Renal cortex interstitium (tissue), 11 donors: ENCODE data around the gene G3BP2. TPM values are rescaled to one million over a fixed set of nuclear protein-coding genes. Genes with fewer than 3 reads are reported as not detected.
"Not testable (repeated sequence)": the region's sequence is repeated elsewhere in the genome, so short reads cannot be mapped to it uniquely, and the experiment has no call there.

Experiments used
- DNase-seq, 11 donors: peaks; one replicate each; pipeline ENCODE4 v3.0.0-alpha.2; 2013; ENCODE audit warnings: low read depth in 9 of 11, low spot score in 4 of 11; ENCODE audit errors: extremely low read depth in 1 of 11
- polyA plus RNA-seq, 3 donors: library from polyadenylated mRNA; unstranded; fragments of 120-200 nt; gene quantifications; one replicate each; pipeline ENCODE4 v1.2.1, GENCODE V29; 2013; ENCODE audit not compliant: insufficient read length in 3 of 3

Gene G3BP2
- polyA plus RNA-seq, 3 donors = 158 to 189 (median 166) TPM

- no peak for DNase-seq
Observed at GRCh38 chr4:75696581-75696980, 23.4 kb upstream of the G3BP2 start.

- peak in 2 of 11 donors; percentile 5 to 18 for DNase-seq
Observed at GRCh38 chr4:75696071-75696470, 22.9 kb upstream of the G3BP2 start.

GRCh38 chr4:75692066-75692465 lies 18.9 kb upstream of the G3BP2 start:
- DNase-seq = not testable (repeated sequence)

GRCh38 chr4:75687125-75687524 lies 13.9 kb upstream of the G3BP2 start:
- DNase-seq = not testable (repeated sequence)

- DNase-seq = no peak
Observed at GRCh38 chr4:75686346-75686745, 13.1 kb upstream of the G3BP2 start.

- DNase-seq = no peak
Observed at GRCh38 chr4:75685546-75686189, 12.5 kb upstream of the G3BP2 start.

- no peak for DNase-seq
Observed at GRCh38 chr4:75683482-75684155, 10.4 kb upstream of the G3BP2 start.

GRCh38 chr4:75679876-75680575 lies 6.8 kb upstream of the G3BP2 start:
- DNase-seq = no peak

GRCh38 chr4:75678965-75679364 lies 5.8 kb upstream of the G3BP2 start:
- DNase-seq = no peak

- DNase-seq = no peak
Observed at GRCh38 chr4:75678473-75678872, 5.3 kb upstream of the G3BP2 start.

GRCh38 chr4:75675004-75675531 lies 1.9 kb upstream of the G3BP2 start:
- DNase-seq = no peak

- peak in 4 of 11 donors; percentile 5 to 15 (median 12) for DNase-seq
Observed at GRCh38 chr4:75673959-75674328, 733 bp upstream of the G3BP2 start.

GRCh38 chr4:75672461-75673026 lies 667 bp downstream of the G3BP2 start:
- peak in 10 of 11 donors; percentile 38 to 64 (median 54) for DNase-seq

- DNase-seq = peak in 2 of 11 donors; percentile 2 to 6
Observed at GRCh38 chr4:75671802-75672421, 1.3 kb downstream of the G3BP2 start.

- no peak for DNase-seq
Observed at GRCh38 chr4:75668596-75668995, 4.6 kb downstream of the G3BP2 start.

GRCh38 chr4:75667636-75668035 lies 5.6 kb downstream of the G3BP2 start:
- DNase-seq = not testable (repeated sequence)

- DNase-seq = no peak
Observed at GRCh38 chr4:75666299-75666698, 6.9 kb downstream of the G3BP2 start.

- not testable (repeated sequence) for DNase-seq
Observed at GRCh38 chr4:75664604-75665003, 8.6 kb downstream of the G3BP2 start.

- no peak for DNase-seq
Observed at GRCh38 chr4:75662626-75663025, 10.6 kb downstream of the G3BP2 start.
